GM18870 (cell line): ENCODE data around the gene ROS1.
"Not testable (repeated sequence)": the region's sequence is repeated elsewhere in the genome, so short reads cannot be mapped to it uniquely, and the experiment has no call there.

Source experiments
- ATAC-seq: cut with Tn5 transposase; IDR thresholded peaks from one replicate; pipeline ENCODE4 v1.9.1; 2021; ENCODE audit warnings: moderate library complexity; ENCODE audit not compliant: unreplicated experiment

The ROS1 gene

DNA sequence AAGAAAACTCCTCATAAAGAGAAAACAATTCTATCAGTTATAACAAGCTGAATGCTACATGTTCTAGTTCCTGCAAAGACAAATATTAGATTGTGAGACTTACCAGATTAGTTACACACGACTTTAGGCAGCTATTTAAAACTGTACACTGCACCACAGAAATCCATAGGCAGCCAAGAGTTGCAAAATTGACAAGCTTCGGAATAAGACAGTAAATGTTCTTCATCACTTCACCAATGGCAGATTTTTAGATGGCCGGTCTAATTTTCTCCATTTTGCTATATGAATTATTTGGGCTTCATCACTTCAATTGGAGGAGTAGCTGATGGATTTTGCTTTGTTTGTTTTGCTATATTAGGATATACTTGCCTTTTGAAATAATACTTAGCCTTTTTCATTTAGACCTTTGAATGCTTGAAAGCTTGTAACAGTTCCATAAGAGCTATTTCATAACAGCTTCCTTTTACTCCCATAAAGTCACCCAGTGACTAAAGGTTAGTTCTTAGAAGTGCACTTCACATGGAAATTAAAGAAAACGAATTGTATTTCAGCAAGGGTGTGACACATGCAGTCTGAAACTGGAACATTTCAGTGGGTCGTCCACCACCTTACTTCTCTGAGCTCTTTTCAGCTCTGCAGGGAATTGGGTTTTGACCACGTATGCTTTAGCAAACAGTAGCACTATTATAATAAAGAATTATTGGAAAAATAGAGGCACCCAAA lies at the start of gene ROS1:
TSS of gene ROS1 (minus strand) at position 512 of the 723 bp plus-strand sequence. CDS start at position 226, 286 bp downstream.
- ATAC-seq, result no peak

DNA sequence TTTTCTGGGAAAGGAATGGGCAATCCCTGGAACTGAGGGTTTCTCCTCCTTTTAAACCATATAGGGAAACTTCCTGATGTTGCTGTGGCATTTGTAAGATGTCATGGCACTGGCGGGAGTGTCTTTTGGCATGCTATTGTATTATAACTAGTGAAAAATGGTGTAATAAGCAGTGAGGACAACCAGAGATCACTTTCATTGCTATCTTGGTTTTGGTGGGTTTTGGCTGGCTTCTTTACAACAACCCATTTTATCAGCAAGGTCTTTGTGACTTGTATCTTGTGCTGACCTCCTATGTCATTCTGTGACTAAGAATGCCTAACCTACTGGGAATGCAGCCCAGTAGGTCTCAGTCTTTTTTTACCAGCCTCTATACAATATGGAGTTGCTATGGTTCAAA lies 47.7 kb upstream of the ROS1 start:
- no peak for ATAC-seq

DNA sequence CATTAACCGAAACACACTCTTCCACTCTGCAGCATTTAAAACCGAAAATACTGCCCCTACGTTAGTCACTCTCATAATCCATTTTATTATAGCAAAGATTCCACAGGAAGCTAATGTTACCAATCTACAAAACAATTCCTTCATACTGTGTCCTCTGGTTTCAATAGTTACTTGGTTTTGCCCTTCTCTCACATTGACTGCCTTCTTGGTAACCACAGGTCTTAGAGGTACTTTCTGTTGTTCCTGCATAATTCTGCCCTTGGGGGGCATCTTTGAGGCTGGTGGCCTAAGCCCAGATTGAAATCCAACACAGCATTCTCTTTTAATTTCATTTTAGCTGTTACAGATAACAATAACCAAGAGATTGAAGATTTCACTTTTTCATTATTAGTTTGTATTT lies 46.9 kb upstream of the ROS1 start:
- no peak for ATAC-seq

DNA sequence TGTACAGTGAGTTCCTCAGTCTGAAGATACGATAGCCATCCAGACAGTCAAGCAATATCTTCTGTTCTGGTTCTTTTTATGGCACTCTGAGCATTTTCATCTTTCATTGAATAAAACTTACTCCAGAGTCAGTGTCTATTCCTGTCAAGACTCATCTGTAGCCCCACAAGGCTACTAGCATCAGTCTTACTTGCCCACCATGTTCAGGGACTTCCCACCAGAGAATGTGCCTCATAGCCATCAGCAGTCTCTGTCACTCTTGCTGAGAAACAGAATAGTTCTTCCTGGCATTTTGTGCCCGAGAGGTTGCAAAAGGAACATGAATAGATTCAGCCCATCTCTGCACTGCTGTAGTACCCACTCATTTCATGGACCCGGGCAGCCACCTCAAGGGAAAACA lies 44.0 kb upstream of the ROS1 start:
- ATAC-seq, result no peak

DNA sequence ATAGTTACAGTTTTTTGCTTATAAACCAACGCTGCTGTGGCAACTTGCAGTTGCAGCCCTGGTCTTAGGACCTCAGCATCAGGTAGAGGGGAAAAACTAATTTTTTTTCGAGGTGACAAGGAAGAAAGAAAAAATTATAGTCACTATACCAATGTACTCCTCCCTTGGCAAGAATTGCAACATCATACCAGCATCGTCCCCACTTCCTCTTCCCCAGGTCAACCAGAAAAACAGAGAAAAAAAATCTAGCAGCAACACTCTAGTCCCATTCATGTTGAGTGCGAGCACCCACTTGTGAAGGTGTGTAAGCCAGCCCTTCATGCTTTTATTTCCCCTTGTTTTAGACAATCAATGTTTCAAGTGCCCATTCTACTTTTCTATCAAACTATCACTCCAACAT lies 43.6 kb upstream of the ROS1 start:
- ATAC-seq, result no peak

DNA sequence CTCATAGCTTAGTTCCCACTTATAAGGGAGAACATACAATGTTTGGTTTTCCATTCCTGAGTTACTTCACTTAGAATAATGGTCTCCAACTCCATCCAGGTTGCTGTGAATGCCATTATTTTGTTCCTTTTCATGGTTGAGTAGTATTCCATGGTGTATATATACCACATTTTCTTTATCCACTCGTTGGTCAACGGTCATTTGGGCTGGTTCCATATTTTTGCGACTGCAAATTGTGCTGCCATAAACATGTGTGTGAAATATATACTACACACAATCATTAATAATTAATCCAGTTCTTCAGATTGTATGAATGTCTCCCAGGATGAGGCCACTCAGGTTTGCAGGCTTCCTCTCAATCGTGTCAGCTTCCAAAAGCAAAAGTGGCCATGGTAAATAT lies 42.8 kb upstream of the ROS1 start:
- ATAC-seq, result not testable (repeated sequence)

DNA sequence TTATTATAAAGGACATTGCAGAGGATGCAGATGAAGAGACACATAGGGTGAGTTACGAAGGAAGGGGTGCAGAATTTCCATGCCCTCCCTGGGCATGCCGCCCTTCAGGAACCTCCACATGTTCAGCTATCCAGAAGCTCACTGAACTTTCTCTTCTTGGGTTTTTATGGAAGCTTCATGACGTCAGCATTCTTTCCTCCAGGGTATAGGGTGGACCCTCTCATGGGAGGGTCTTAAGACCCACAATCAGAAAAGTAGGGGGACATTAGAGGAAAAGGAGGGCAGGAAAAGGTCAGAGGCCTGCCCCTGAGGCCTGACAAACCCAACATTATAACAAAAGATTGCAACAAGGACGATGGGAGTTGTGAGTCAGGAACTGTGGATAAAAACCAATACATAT lies 42.1 kb upstream of the ROS1 start:
- ATAC-seq, result no peak

DNA sequence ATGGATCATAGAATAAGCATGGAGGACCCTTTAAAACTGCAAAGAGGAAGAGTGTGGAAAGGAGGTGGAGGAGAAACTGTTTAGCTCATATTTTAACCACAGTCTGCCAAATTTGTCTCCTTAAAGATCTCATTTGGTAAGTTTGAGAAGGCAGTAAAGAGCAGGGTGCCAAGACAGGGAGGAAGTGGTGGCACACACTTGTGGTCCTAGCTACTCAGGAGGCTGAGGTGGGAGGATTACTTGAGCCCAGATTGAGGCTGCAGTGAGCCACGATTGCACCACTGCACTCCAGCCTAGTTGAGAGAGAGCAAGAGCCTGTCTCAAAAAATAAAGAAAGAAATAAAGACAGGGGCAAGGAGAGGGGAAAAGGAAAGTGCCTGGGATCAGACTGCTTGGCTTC lies 39.9 kb upstream of the ROS1 start:
- no peak for ATAC-seq

DNA sequence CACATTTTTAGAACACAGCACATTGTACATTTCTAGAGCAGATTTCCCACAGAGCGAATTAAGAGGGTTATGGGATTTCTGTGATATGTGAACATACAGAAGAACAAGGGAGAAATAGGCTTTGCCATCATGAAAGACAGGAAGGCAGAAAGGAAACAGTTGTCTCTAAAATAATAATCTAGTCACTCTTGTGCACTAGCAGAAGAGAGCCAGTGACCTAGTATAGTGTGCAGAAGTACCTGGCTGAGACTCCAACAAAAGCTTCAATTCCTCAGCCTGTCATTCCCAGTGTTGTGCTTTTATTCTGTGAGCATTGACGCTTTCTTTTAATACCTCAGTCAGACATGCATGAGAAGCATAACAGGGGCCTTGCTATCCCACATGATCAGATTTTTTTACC lies 39.0 kb upstream of the ROS1 start:
- ATAC-seq, result peak; percentile 6

DNA sequence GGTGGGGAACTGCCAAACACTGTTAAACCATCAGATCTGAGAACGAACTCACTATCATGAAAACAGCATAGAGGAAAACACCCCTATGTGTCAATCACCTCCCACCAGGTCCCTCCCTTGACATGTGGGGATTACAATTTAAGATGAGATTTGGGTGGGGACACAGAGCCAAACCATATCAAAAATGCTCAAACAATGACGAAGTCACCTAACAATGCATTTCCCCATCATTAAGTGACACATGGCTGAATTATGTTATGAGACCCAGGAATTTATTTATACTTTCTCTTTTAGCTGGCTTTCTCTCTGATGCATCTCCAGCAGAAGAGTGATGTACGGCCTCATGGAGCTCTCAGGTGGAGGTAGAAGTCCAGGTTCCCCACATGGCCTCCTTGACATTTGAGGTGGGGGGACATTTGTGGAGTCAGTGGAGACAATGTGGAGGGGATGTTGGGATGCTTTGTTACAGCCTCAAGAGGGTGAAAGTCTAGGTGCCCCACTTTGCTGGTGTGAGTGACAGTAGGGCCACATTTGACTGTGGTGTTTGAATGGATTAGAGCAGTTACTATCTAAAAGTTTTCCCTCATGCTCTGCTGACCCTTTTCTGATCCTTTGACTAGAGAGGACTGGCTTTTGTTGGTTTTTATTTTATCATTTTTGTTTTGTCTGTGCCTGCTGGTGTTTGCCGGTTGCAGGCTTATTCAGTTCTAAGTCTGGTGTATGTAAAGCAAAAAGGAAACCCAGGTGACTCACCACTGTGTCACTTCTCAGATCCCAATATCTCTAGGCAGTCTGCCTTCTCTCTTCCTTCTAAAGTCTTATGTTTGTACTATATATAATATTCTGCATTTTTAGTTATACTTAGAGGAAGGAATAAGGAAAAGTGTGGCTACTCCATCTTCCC lies 38.3 kb upstream of the ROS1 start:
- peak; percentile 73 for ATAC-seq

DNA sequence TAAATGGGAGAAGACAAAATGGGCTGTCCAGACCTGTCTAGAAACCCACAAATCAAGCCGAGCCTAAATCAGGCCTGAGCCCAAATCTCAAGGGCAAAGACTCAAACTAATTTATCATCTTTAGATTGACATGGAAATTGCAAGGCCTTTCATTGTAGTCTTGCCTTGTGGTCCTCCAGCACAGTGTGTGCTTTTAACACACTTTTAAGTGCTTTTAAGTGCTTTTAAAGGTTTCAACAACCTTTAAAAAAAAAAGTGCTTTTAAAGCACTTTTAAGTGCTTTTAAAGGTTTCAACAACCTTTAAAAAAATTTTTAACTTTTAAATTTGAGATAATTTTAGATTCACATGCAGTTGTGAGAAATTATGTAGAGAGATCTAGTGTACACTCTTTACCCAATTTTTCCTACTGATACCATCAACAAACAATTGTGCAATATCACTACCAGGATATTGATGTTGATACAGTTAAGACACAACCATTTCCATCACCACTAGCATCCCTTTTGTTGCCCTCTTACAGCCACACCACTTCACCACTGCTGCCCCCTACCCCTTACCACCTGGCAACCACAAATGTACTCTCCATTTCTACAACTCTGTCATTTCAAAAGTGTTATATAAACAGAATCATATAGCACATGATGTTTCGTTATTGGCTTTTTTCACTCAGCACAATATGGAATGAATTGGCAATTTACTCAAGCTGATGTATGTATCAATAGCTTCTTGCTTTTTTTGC lies 33.6 kb upstream of the ROS1 start:
- no peak for ATAC-seq

DNA sequence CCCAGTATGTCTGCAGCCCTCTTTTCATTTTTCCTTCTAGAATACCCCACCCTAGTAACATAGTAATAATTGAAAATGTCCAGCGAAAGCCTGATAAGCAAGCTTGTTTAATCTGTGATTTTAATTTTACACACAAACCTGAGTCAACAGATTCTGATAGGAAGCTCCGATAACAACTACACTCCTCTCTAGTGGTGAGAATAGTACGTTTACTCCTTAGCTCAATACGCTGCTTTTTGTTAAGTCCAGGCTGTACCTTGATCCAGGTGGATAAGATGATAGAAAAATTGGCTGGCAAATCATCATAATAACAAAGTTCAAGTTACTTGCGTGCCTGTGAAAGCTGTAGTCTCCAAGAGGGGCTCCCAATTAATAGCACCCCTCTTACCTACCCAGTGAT lies 31.3 kb upstream of the ROS1 start:
- ATAC-seq, result no peak

DNA sequence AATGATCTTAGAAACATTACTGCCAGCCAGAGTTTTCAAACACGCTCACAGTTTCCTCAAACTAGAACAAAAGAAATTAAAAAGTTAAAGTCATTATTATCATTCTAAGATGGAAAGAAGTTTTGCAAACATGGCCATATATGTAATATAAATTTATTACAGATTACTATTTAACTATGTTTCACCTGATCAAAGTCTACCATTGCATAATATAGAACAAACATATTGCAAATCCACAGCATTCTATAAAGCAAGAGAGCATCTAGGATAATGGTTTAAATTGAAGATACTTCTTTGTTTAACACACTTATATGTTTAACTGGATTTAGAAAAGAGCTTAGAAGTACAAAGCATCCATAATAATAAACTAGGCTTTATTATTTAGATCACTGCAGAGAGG lies 30.5 kb upstream of the ROS1 start:
- no peak for ATAC-seq

DNA sequence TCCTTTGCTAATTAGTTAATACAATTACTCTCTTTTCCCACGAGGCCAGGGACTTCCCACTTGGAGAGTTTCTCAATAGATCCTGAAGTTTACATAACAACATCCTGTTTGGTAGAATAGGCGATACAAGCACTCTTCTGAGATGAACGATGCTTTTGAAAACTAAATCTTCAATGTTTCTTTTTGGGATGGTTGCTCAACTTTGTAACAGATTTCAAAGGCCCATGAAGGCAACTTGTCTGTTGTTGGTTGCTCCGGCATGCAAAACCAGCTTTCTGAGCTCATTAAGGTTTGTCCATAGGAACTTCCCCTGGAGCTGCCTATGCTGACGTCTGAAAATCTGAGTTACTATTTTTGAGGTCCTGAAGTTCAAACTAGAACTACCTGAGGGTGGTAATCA lies 25.9 kb upstream of the ROS1 start:
- no peak for ATAC-seq

DNA sequence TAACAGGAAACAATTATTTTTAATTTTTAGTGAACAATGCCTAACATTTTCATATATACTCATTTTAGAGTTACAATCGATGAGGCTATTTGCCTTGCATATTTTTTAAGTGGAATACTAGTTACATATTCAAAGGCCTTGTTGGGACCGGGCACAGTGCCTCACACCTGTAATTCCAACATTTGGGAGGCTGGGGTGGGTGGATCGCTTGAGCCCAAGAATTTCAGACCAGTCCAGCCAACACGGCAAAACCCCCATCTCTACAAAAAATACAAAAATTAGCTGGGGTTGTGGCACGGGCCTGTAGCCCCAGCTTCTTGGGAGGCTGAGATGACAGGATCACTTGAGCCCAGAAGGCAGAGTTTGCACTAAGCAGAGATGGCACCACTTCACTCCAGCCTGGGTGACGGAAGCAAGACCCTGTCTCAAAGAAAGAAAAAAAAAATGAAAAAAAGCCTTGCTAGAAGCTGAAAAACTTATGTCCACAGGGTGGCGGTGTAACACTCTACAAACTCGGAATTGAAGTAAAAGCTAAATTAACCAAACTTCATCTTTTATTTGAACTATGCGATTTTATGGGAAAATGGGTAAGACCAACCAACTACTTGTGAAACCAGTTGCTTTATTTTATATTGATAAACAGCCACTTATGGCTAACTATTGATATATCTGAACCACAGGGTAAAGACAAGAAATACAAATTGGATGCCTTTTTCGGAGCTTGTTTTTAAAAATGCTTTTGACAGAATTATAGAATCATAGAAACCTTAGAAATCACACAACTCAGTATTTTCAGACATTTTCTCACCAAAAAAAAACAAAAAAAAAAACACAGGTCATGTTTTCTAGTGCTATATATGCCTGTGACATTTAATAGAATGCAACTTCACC lies 24.1 kb upstream of the ROS1 start:
- no peak for ATAC-seq

DNA sequence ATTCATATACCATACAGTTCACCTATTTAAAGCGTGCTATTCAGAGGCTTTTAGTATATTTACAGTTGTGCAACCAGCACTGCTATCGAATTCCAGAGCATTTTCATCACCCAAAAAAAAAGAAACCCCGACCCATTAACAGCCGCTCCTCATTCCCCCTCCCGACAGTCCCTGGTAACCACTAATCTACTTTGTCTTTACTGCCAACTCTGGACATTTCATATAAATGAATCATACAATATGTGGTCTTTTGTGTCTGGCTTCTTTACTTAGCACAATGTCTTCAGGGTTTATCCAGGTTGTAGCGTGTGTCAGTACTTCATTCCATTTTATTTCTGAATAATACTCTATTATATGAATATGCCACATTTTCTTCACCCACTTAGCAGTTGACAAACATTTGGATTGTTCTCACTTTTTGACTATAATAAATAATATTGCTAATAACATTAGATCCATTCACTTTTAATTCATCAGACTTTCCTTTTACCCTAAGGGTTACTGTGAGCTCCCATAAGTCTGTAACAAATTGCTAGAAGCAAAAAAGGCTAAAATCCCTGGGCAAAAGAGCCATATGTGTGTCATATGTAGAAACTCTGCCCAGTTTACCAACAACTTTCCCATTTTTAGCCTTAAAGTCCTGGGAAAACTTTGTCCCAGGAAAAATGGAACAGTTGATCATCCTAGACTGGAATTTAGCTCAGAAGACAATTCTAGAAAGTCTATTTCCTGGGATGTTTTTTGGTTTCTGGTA lies 23.2 kb upstream of the ROS1 start:
- ATAC-seq, result no peak

DNA sequence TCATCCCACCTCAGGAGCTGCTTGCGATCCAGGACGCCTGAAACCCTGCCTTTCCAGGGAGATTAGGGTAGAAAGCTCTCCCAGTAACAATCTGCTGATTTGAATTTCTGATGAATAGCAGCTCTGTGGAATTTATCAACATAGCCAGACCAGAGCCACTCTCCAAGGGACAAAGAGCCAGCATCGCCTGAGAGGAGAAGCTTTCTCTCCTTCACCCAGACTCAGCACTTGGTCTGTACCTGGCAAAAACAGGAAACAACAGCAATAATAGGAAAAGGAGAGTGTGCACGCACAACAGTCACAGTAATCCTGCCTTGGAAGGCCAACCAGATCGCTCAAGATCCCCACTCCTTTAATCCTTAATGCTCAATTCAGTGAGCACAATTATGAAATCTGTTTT lies 22.3 kb upstream of the ROS1 start:
- no peak for ATAC-seq

DNA sequence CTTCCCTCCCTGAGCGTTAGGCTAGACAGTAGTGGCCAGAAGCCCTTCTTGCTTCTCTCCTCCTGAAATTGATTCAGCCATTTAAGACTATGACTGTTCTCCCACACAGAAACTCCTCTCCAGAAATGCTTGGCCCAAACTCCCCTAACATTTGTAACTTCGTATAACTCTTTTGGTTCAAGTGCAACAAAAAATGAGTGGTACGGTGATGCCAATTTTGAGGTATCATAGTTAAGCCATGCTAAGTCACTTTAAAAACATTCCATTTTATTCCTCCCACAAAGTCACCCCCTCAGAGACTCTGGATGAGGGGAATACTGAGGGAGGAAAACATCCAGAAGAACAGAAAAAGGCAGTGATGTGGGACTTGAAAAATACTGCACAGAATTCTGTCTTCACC lies 21.1 kb upstream of the ROS1 start:
- no peak for ATAC-seq

DNA sequence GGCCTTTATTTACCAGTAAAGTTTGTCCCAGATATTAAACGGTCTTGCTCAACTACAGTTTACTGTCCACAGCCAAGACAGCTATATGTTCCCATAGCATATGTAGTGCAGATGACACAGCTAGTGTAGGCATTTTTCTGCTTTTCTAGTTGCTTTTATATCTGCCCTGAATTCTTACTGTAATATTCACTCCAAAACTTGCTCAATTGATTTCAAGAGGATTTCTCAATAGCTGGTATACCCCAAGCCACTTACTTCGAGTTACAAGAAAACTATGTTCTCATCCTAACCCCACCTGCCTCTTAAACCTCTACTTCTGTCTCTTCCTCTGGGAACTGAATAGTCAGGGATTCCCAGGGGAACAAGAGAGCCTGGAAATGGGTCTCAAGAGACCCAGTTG lies 18.9 kb upstream of the ROS1 start:
- no peak for ATAC-seq

DNA sequence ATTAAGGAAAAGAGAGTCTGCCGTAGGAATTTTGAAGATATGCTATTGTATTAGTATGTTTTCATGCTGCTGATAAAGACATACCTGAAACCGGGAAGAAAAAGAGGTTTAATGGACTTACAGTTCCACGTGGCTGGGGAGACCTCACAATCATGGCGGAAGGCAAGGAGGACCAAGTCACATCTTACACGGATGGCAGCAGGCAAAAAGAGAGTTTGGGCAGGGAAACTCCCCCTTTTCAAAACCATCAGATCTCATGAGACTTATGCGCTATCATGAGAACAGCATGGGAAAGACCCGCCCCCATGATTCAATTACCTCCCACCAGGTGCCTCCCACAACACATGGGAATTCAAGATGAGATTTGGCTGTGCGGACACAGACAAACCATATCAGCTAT lies 16.6 kb upstream of the ROS1 start:
- ATAC-seq, result not testable (repeated sequence)
